A549 (cell line): ENCODE data around the gene IRF3. TPM values are rescaled to one million over a fixed set of nuclear protein-coding genes. Genes with fewer than 3 reads are reported as not detected.

Experiments used
- ATAC-seq, 2 experiments: fragments of 200-7000 bp in 1 of 2; fragments of >200 bp in 1 of 2; cut with Nextera tagmentation in 1 of 2; cut with Tn5 transposase in 1 of 2; 3 replicates each; pipeline versions ENCODE4 v1.8.0 to v1.9.1; 2018 to 2020; ENCODE audit warnings: mild to moderate bottlenecking in 1 of 2, moderate library complexity in 1 of 2
- CTCF ChIA-PET: fragments of 300-600 bp; sonication (Branson Sonifier 250); formaldehyde crosslinking; extraction: SDS; loops from one replicate; lab custom pipeline; 2021; ENCODE audit warnings: antibody characterized with exemption, inconsistent platforms; lab: Yijun Ruan, JAX
- POLR2A ChIA-PET: fragments of 350-600 bp; formaldehyde crosslinking; extraction: SDS; loops from one replicate; lab custom pipeline; 2021; ENCODE audit warnings: antibody characterized with exemption, inconsistent platforms; lab: Yijun Ruan, JAX
- DNase-seq, 2 experiments: peaks; one replicate each; pipeline versions ENCODE4 v3.0.0 to v3.0.0-alpha.2; 2011 to 2016; ENCODE audit warnings: low read depth in 1 of 2, low spot score in 1 of 2
- FAIRE-seq: peaks from 2 replicates; lab custom pipeline; 2011; peaks lifted over from hg19 to GRCh38; lab: Jason Lieb, UNC
- H3K27ac ChIP-seq, 2 experiments: fragments of >200 bp; sonication (Bioruptor Twin); formaldehyde crosslinking; 3 replicates each; pipeline ENCODE4 v1.5.1; 2016 to 2017
- H3K4me1 ChIP-seq: fragments of >200 bp; sonication (Bioruptor Twin); formaldehyde crosslinking; 3 replicates; pipeline ENCODE4 v1.6.1; 2016
- H3K4me2 ChIP-seq: fragments of >200 bp; sonication (Bioruptor Twin); formaldehyde crosslinking; 3 replicates; pipeline ENCODE4 v1.6.1; 2016
- H3K4me3 ChIP-seq: fragments of >200 bp; sonication (Bioruptor Twin); formaldehyde crosslinking; 3 replicates; pipeline ENCODE4 v1.5.1; 2016
- H3K9me3 ChIP-seq: fragments of >200 bp; sonication (Bioruptor Twin); formaldehyde crosslinking; 3 replicates; pipeline ENCODE4 v1.6.1; 2016
- BCL3 ChIP-seq: fragments of >200 bp; sonication (Bioruptor Twin); formaldehyde crosslinking; IDR thresholded peaks from 3 replicates; pipeline ENCODE4 v1.6.1; 2016
- CEBPB ChIP-seq, 2 experiments: fragments of >200 bp in 1 of 2; sonication (Bioruptor Twin) in 1 of 2; formaldehyde crosslinking in 1 of 2; IDR thresholded peaks; 2 replicates each; pipeline ENCODE4 v1.6.1; 2012 to 2016
- CHD4 ChIP-seq: fragments of 200-600 bp; sonication (generic); IDR thresholded peaks from 2 replicates; pipeline ENCODE4 v1.6.1; 2016; ENCODE audit warnings: antibody characterized with exemption, mild to moderate bottlenecking, borderline replicate concordance
- FOSB ChIP-seq: fragments of 250-450 bp; sonication (Bioruptor Pico); IDR thresholded peaks from 2 replicates; pipeline ENCODE4 v1.5.0; 2020; ENCODE audit warnings: mild to moderate bottlenecking, moderate library complexity
- FOSL2 ChIP-seq, 2 experiments: fragments of 450-650 bp in 1 of 2; fragments of >200 bp in 1 of 2; sonication (Bioruptor Twin) in 1 of 2; formaldehyde crosslinking; IDR thresholded peaks; 2 replicates each; pipeline versions ENCODE4 v1.5.0 to v1.6.1; 2016 to 2020; ENCODE audit warnings: mild to moderate bottlenecking in 1 of 2, moderate library complexity in 1 of 2
- HEYL ChIP-seq: fragments of 250-450 bp; sonication (Bioruptor Pico); IDR thresholded peaks from 2 replicates; pipeline ENCODE4 v1.8.0; 2021; ENCODE audit warnings: mild to moderate bottlenecking, moderate library complexity
- HOXB13 ChIP-seq: fragments of 250-450 bp; sonication (Bioruptor Pico); IDR thresholded peaks from 2 replicates; pipeline ENCODE4 v1.5.0; 2020; ENCODE audit warnings: low read depth, mild to moderate bottlenecking, moderate library complexity
- JUN ChIP-seq, 2 experiments: fragments of >200 bp; sonication (Bioruptor Twin); formaldehyde crosslinking; IDR thresholded peaks; 2 replicates in 1 of 2; 3 replicates in 1 of 2; pipeline ENCODE4 v1.6.1; 2016 to 2017
- KDM5A ChIP-seq: fragments of 200-600 bp; sonication (generic); IDR thresholded peaks from 2 replicates; pipeline ENCODE4 v1.6.1; 2016; ENCODE audit warnings: antibody characterized with exemption, mild to moderate bottlenecking
- MAZ ChIP-seq: fragments of 150-350 bp; IDR thresholded peaks from 2 replicates; pipeline ENCODE4 v1.6.1; 2014; ENCODE audit warnings: antibody characterized with exemption, low read depth, low read length, borderline replicate concordance
- MYC ChIP-seq: IDR thresholded peaks from 2 replicates; pipeline ENCODE4 v1.6.1; 2012; ENCODE audit warnings: mild to moderate bottlenecking, inconsistent platforms, low read length, improper control_type of control experiment, borderline replicate concordance
- NR3C1 ChIP-seq: fragments of >200 bp; sonication (Bioruptor Twin); formaldehyde crosslinking; IDR thresholded peaks from 3 replicates; pipeline ENCODE4 v1.6.1; 2017
- PHF8 ChIP-seq: fragments of 200-600 bp; sonication (generic); IDR thresholded peaks from 2 replicates; pipeline ENCODE4 v1.6.1; 2016; ENCODE audit warnings: low read depth, mild to moderate bottlenecking, antibody characterized with exemption, moderate library complexity, borderline replicate concordance
- RFX5 ChIP-seq: fragments of 450-650 bp; IDR thresholded peaks from 2 replicates; pipeline ENCODE4 v1.7.1; 2014; ENCODE audit warnings: antibody characterized with exemption, mild to moderate bottlenecking, moderate library complexity
- ZFP36 ChIP-seq: fragments of 450-650 bp; IDR thresholded peaks from 2 replicates; pipeline ENCODE4 v1.6.1; 2014; ENCODE audit warnings: borderline replicate concordance; ENCODE audit not compliant: partially characterized antibody
- ZNF302 ChIP-seq: fragments of 250-450 bp; sonication (Bioruptor Pico); IDR thresholded peaks from 2 replicates; pipeline ENCODE4 v1.9.0; 2021; ENCODE audit warnings: inconsistent platforms, mild to moderate bottlenecking, moderate library complexity
- WGBS: methylation state at CpG from one replicate; pipeline ENCODE4 v1.1.6; 2017; ENCODE audit errors: missing lambda C conversion rate; 5-methylcytosine and 5-hydroxymethylcytosine counted together
- polyA plus RNA-seq, 4 experiments: library from polyadenylated mRNA; depleted of rRNA in 3 of 4; stranded (reverse); fragments of >200 nt; fragmentation: RNase III in 1 of 4; extraction: RNeasy Plus Mini Kit Qiagen cat#74134 plus additional on column Dnase treatment in 1 of 4; gene quantifications; 2 replicates in 3 of 4; 3 replicates in 1 of 4; pipeline ENCODE4 v1.2.3, GENCODE V29; 2011 to 2017
- TF ChIP-seq, protein P1 (sequence below): fragments of 250-450 bp; sonication (Bioruptor Pico); IDR thresholded peaks from 2 replicates; pipeline ENCODE4 v1.5.0; 2021; ENCODE audit warnings: mild to moderate bottlenecking, moderate library complexity, borderline replicate concordance

The IRF3 gene
- polyA plus RNA-seq, 2 of the 4 experiments (the other 2 are of a cell fraction), result 54.0 to 103 TPM

DNA sequence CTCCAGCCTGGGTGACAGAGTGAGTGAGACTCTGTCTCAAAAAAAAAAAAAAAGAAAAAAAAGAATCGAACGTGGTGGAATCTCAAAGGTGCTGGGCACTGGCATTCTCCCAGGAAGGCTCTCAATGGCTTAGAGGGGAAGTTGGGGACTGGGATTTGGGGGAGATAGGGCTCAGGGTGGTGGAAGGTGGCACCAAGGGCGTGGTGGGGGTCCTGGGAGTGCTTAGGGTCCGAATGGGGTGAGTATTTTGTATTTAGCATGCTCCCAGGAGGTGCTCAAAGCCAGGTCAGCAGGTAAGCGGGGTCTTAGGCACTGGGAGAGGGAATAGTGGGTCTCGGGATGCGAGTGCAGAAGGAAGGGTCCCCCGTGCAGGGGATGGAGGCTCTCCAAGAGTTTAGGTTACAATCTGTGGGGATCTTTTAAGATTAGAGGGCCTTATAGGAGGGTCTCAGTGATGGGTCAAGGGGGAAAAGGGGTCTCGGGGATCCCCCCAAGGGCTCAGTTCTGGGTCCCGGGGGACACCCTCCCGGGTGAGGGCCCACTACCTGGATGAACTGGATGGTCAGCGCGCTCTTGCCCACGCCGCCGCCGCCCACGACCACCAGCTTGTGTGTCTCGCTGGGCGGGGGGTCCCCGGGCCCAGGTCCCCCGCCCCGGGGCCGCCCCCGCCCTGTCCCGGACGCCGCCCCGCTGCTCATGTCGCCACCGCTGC lies 26.1 kb downstream of the IRF3 start (continued):
- TF ChIP-seq KDM5A (no peak), JUN (IDR thresholded peaks at IDR 0.05) (no peak), CHD4 (no peak), CEBPB (IDR thresholded peaks at IDR 0.05) (no peak), HEYL (no peak), MAZ (no peak), FOSL2 (IDR thresholded peaks at IDR 0.05) (no peak), FOSL2 (CRISPR knock-in tag; IDR thresholded peaks at IDR 0.05) (no peak), PHF8 (peak; percentile 27; the same call in 1 of the 2 replicates), MYC (no peak), HOXB13 (CRISPR knock-in tag) (no peak), RFX5 (no peak), ZNF302 (CRISPR knock-in tag) (no peak)
- TF ChIP-seq, protein P1, sequence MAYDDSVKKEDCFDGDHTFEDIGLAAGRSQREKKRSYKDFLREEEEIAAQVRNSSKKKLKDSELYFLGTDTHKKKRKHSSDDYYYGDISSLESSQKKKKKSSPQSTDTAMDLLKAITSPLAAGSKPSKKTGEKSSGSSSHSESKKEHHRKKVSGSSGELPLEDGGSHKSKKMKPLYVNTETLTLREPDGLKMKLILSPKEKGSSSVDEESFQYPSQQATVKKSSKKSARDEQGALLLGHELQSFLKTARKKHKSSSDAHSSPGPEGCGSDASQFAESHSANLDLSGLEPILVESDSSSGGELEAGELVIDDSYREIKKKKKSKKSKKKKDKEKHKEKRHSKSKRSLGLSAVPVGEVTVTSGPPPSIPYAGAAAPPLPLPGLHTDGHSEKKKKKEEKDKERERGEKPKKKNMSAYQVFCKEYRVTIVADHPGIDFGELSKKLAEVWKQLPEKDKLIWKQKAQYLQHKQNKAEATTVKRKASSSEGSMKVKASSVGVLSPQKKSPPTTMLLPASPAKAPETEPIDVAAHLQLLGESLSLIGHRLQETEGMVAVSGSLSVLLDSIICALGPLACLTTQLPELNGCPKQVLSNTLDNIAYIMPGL (CRISPR knock-in tag), result no peak

DNA sequence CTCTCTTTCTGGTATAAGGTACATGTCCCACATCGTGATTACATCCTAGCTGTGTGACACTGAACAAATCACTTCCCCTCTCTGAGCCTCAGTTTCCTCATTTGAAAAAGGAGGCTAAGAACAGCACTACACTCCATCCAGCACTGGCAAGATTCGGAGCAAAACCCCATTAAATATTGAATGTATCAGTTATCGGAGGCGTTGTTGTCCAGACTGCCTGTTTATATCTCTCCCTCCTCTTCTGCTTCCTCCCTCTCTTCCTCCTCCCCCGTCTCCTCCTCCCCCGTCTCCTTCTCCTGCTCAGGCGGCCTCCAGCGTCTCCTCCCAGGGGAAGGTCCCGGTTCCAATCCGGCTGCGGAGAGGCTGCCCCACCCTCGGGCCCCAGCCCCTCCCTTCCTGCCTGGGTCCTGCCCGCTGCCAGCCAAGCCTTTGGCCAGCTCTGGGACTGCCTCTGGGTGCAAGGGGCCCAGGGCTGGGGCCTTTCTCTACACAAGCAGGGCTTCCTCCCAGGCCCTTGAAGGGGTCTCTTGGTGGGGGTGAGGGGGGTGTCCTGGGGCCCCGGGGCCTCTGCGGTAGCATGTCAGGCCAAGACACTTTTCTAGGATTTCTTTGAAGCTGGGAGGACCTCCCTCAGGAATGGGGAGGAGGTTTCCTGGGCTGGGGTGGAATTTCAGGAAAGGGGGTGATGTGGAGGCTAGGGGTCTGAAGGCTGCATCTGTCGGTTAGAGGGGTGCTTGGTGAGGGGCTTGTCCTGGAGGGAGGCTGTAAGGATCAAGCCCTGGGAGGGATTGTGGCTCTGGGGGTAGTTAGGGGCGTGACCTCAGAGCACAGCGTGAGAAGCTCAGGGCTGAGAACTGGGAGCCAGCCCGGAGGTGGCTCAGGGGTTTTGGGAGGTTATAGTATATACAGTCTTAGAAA lies 27.6 kb downstream of the IRF3 start:
- ChIA-PET POLR2A (interaction anchor here (0.9 to 1.2 kb wide), 4 partner anchors 38 to 142 kb away, joined by 3 to 4 read pairs (median 4); partner anchors contain the start of genes NOSIP, PRRG2 and RPS11), CTCF (interaction anchor here (0.6 to 12.4 kb wide), 4 partner anchors 22 to 85 kb away, joined by 3 to 134 read pairs (median 60); partner anchors contain the start of genes BCL2L12 and IRF3)
- H3K9me3 ChIP-seq, result no peaks in the 10 kb centered on the region
- peak overlapping the region; percentile 93 to 94 for H3K27ac ChIP-seq
- H3K4me1 ChIP-seq, result peaks cover 24% of the 10 kb centered on the region
- peak overlapping the region; percentile 32 for H3K4me3 ChIP-seq
- ATAC-seq (peak; percentile 16 to 43), FAIRE-seq (no peak), DNase-seq (peak; percentile 85 to 87)
- WGBS, result 6% methylated on average over 11 of the region's 19 CpGs
- TF ChIP-seq ZFP36 (peak; percentile 42), BCL3 (0 out of 3 replicates have a peak, but pooled peaks have one; percentile 9), PHF8 (no peak), JUN (IDR thresholded peaks at IDR 0.05) (peak; percentile 1 to 47; a peak in 2 of 5 replicates)
- H3K4me2 ChIP-seq, result peak overlapping the region; percentile 97

DNA sequence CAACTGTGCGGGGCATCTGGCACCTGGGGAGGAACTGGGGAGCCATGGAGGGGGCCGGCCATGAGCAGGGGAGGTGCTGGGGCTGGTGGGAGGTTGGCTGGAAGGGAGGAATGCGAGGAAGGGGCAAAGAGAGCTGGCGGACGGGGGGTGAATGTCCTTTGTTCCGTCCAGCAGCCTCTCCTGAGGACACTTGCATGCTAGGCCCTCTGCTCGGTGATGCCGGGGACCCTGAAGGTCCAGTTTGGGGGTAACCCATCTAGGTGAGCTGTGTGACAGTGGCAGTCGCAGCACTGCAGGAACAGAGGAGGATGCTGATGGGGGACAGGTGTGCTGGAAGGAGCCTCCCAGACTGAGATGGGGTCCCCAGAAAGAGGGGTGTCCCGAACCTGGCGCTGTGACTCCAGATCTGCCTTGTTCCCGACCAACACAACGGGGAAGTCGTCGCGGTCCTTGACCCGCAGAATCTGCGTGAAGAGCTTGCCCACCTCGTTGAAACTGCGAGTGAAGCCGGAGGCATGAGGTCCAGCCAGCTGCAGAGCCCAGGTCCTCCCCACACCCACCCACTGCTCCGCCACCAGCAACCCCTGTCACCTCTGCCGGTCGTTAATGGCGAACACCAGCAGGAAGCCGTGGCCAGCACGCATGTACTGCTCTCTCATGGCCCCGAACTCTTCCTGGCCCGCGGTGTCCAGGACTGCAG lies 29.3 kb downstream of the IRF3 start:
- peaks cover 20% of the 10 kb centered on the region for H3K4me1 ChIP-seq
- ATAC-seq (no peak), FAIRE-seq (no peak), DNase-seq (no peak)
- H3K4me2 ChIP-seq, result no peak overlapping the region
- H3K4me3 ChIP-seq, result no peak overlapping the region
- ChIA-PET CTCF (interaction anchor here (1.0 to 1.8 kb wide), 4 partner anchors 22 to 500 kb away, joined by 3 to 4 read pairs (median 4); no protein-coding TSS in a partner anchor), POLR2A (interaction anchor here (0.9 kb wide), 1 partner anchor 40 kb away, joined by 3 read pairs; no protein-coding TSS in a partner anchor)
- TF ChIP-seq FOSB (CRISPR knock-in tag) (0 out of 2 replicates have a peak, but pooled peaks have one; percentile 1), NR3C1 (no peak)
- peak overlapping the region in 1 of 2 experiments; percentile 26; a peak in 2 of 6 replicates for H3K27ac ChIP-seq
- no peaks in the 10 kb centered on the region for H3K9me3 ChIP-seq
- WGBS, result 91% methylated on average over 30 of the region's 30 CpGs
